ENCODE data around the gene ZEB2. TPM values are rescaled to one million over a fixed set of nuclear protein-coding genes. Genes with fewer than 3 reads are reported as not detected.
A peak's percentile ranks its signal among the peaks of the same experiment; 100 is the strongest.

ZEB2 gene
- total RNA-seq, 1 donor from 2014 or later: 121 TPM

- no peak overlapping the region for H3K27ac Mint-ChIP-seq (ENCODE audit: unreplicated experiment)
- TF ChIP-seq CTCF (IDR thresholded peaks at IDR 0.05; ENCODE audit: partially characterized antibody, unreplicated experiment): no peak
- peaks cover 8% of the 10 kb centered on the region for H3K9me3 Mint-ChIP-seq (ENCODE audit: unreplicated experiment)
- no peak overlapping the region for H3K4me3 Mint-ChIP-seq (ENCODE audit: unreplicated experiment)
- H3K4me1 Mint-ChIP-seq (ENCODE audit: low read depth, unreplicated experiment): peaks cover 47% of the 10 kb centered on the region
- no peak for DNase-seq
- H3K36me3 Mint-ChIP-seq (ENCODE audit: unreplicated experiment): no peaks in the 10 kb centered on the region
- H3K27me3 Mint-ChIP-seq (ENCODE audit: unreplicated experiment): peaks cover 7% of the 10 kb centered on the region
Observed at GRCh38 chr2:144480285-144480684, 39.6 kb downstream of the ZEB2 start.

GRCh38 chr2:144479659-144480058, 40.3 kb downstream of the ZEB2 start:
- TF ChIP-seq CTCF (IDR thresholded peaks at IDR 0.05; ENCODE audit: partially characterized antibody, unreplicated experiment): no peak
- Mint-ChIP-seq H3K27me3 (ENCODE audit: unreplicated experiment) (peaks cover 7% of the 10 kb centered on the region), H3K27ac (ENCODE audit: unreplicated experiment) (no peak overlapping the region), H3K9me3 (ENCODE audit: unreplicated experiment) (peaks cover 5% of the 10 kb centered on the region), H3K36me3 (ENCODE audit: unreplicated experiment) (no peaks in the 10 kb centered on the region), H3K4me3 (ENCODE audit: unreplicated experiment) (peak overlapping the region; percentile 17), H3K4me1 (ENCODE audit: low read depth, unreplicated experiment) (peaks cover 48% of the 10 kb centered on the region)
- no peak for DNase-seq

GRCh38 chr2:144479138-144479537, 40.8 kb downstream of the ZEB2 start:
- Mint-ChIP-seq H3K36me3 (ENCODE audit: unreplicated experiment) (no peaks in the 10 kb centered on the region), H3K27me3 (ENCODE audit: unreplicated experiment) (peaks cover 7% of the 10 kb centered on the region), H3K4me1 (ENCODE audit: low read depth, unreplicated experiment) (peaks cover 48% of the 10 kb centered on the region), H3K9me3 (ENCODE audit: unreplicated experiment) (peaks cover 5% of the 10 kb centered on the region), H3K27ac (ENCODE audit: unreplicated experiment) (no peak overlapping the region), H3K4me3 (ENCODE audit: unreplicated experiment) (no peak overlapping the region)
- no peak for DNase-seq
- no peak for TF ChIP-seq CTCF (IDR thresholded peaks at IDR 0.05; ENCODE audit: partially characterized antibody, unreplicated experiment)

GRCh38 chr2:144477957-144478311, 42.0 kb downstream of the ZEB2 start:
- DNase-seq: peak; percentile 56
- no peak for TF ChIP-seq CTCF (IDR thresholded peaks at IDR 0.05; ENCODE audit: partially characterized antibody, unreplicated experiment)
- peak overlapping the region; percentile 95 for H3K27ac Mint-ChIP-seq (ENCODE audit: unreplicated experiment)
- H3K36me3 Mint-ChIP-seq (ENCODE audit: unreplicated experiment): no peaks in the 10 kb centered on the region
- peaks cover 5% of the 10 kb centered on the region for H3K9me3 Mint-ChIP-seq (ENCODE audit: unreplicated experiment)
- H3K4me1 Mint-ChIP-seq (ENCODE audit: low read depth, unreplicated experiment): peaks cover 48% of the 10 kb centered on the region
- H3K27me3 Mint-ChIP-seq (ENCODE audit: unreplicated experiment): peaks cover 5% of the 10 kb centered on the region
- H3K4me3 Mint-ChIP-seq (ENCODE audit: unreplicated experiment): peak overlapping the region; percentile 86

GRCh38 chr2:144477281-144477956, 42.5 kb downstream of the ZEB2 start:
- peaks cover 46% of the 10 kb centered on the region for H3K4me1 Mint-ChIP-seq (ENCODE audit: low read depth, unreplicated experiment)
- peak overlapping the region; percentile 95 for H3K27ac Mint-ChIP-seq (ENCODE audit: unreplicated experiment)

More at GRCh38 chr2:144477281-144477956, 42.5 kb downstream of the ZEB2 start:
- no peak for DNase-seq
- H3K36me3 Mint-ChIP-seq (ENCODE audit: unreplicated experiment): no peaks in the 10 kb centered on the region
- peaks cover 5% of the 10 kb centered on the region for H3K9me3 Mint-ChIP-seq (ENCODE audit: unreplicated experiment)
- peaks cover 5% of the 10 kb centered on the region for H3K27me3 Mint-ChIP-seq (ENCODE audit: unreplicated experiment)
- H3K4me3 Mint-ChIP-seq (ENCODE audit: unreplicated experiment): peak overlapping the region; percentile 86
- TF ChIP-seq CTCF (IDR thresholded peaks at IDR 0.05; ENCODE audit: partially characterized antibody, unreplicated experiment): no peak
